Kidney (tissue), 14 donors: ENCODE measurements around the gene KCNA1. TPM values are rescaled to one million over a fixed set of nuclear protein-coding genes. Genes with fewer than 3 reads are reported as not detected.

Experiments used
- DNase-seq, 5 donors: peaks; one replicate each; pipeline ENCODE4 v3.0.0-alpha.2; 2013 to 2020
- FAIRE-seq: peaks from 2 replicates; lab custom pipeline; 2012; peaks lifted over from hg19 to GRCh38; lab: Jason Lieb, UNC
- H3K27ac ChIP-seq, 2 donors: one replicate each; pipeline ENCODE4 v1.7.0; 2013; ENCODE audit warnings: low read depth in 2 of 2, low read length in 2 of 2, inconsistent platforms in 1 of 2
- H3K27me3 ChIP-seq: one replicate; pipeline ENCODE4 v1.7.1; 2013; ENCODE audit warnings: low read length, inconsistent platforms; ENCODE audit not compliant: control insufficient read depth, insufficient read depth
- H3K36me3 ChIP-seq, 3 donors: one replicate each; pipeline versions ENCODE4 v1.7.0 to v1.7.1; 2013; ENCODE audit warnings: low read length in 3 of 3, control low read depth in 1 of 3, inconsistent platforms in 1 of 3; ENCODE audit not compliant: insufficient read depth in 3 of 3, control insufficient read depth in 2 of 3
- H3K4me1 ChIP-seq, 3 donors: one replicate each; pipeline versions ENCODE4 v1.7.0 to v1.7.1; 2013; ENCODE audit warnings: low read length in 3 of 3, inconsistent platforms in 1 of 3, low read depth in 1 of 3; ENCODE audit not compliant: control insufficient read depth in 2 of 3, insufficient read depth in 2 of 3
- H3K4me3 ChIP-seq, 3 donors: one replicate each; pipeline versions ENCODE4 v1.7.0 to v1.8.1; 2013; ENCODE audit warnings: low read length in 3 of 3, control low read depth in 1 of 3, inconsistent platforms in 1 of 3
- H3K9ac ChIP-seq, 3 donors: one replicate each; pipeline versions ENCODE4 v1.7.0 to v1.7.1; 2013; ENCODE audit warnings: low read length in 3 of 3, control low read depth in 1 of 3, inconsistent platforms in 1 of 3
- H3K9me3 ChIP-seq, 3 donors: one replicate each; pipeline versions ENCODE4 v1.7.0 to v1.7.1; 2013; ENCODE audit warnings: low read length in 3 of 3, control low read depth in 1 of 3, inconsistent platforms in 1 of 3; ENCODE audit not compliant: control insufficient read depth in 2 of 3, insufficient read depth in 1 of 3
- CTCF ChIP-seq: IDR thresholded peaks from 3 replicates; pipeline ENCODE4 v1.5.1; 2012; ENCODE audit warnings: mild to moderate bottlenecking, moderate library complexity, borderline replicate concordance; ENCODE audit not compliant: insufficient read depth; ENCODE audit errors: extremely low read depth
- intact Hi-C: fragments of 100-400 bp; cut with DNase I; formaldehyde crosslinking; loops from one replicate; pipeline ENCODE4 v1.11.1; 2022
- polyA plus RNA-seq: library from polyadenylated mRNA; stranded (reverse); fragments of 350-450 nt; fragmentation: Illumina TruSeq; extraction: RNeasy Lipid Tissue Mini Kit (QIAGEN cat#74804); gene quantifications from one replicate; pipeline ENCODE4 v1.2.3, GENCODE V29; 2014; ENCODE audit warnings: low read depth, low replicate concordance; ENCODE audit not compliant: insufficient read depth
- total RNA-seq: library from RNA; stranded (reverse); fragmentation: NEBNext Ultra II Directional; extraction: Animal tissue kit (Norgen Biotek cat#: 25700); gene quantifications from one replicate; pipeline ENCODE4 v1.2.1, GENCODE V29; 2021
- donor health status: control.
- donor health status: control.
- donor health status: control.
- donor health status: control.
- donor health status: control.
- donor health status: DM: yes; HTN: yes; CAD: no.
- donor health status: Normal renal cell carcinoma (clear cell type).

KCNA1 gene
- total and polyA plus RNA-seq, 2 donors from 2014 or later, result not detected

GRCh38 chr12:4934407-4935035 is 24.8 kb downstream of the KCNA1 start:
- Histone ChIP-seq H3K27me3 (no peaks in the 10 kb centered on the region), H3K4me3 (no peak overlapping the region), H3K27ac (no peak overlapping the region), H3K9me3 (no peaks in the 10 kb centered on the region), H3K36me3 (no peaks in the 10 kb centered on the region), H3K4me1 (no peaks in the 10 kb centered on the region), H3K9ac (no peak overlapping the region)
- FAIRE-seq (no peak), DNase-seq (no peak)
- intact Hi-C loops, result no loop called here
- no peak for TF ChIP-seq CTCF

- TF ChIP-seq CTCF, result no peak
- FAIRE-seq (no peak), DNase-seq (no peak)
- H3K4me3 ChIP-seq, result no peak overlapping the region
- H3K27me3 ChIP-seq, result no peaks in the 10 kb centered on the region
- H3K9ac ChIP-seq, result no peak overlapping the region
- no peak overlapping the region for H3K27ac ChIP-seq
- intact Hi-C loops, result no loop called here
- H3K4me1 ChIP-seq, result no peaks in the 10 kb centered on the region
- H3K36me3 ChIP-seq, result no peaks in the 10 kb centered on the region
- no peaks in the 10 kb centered on the region for H3K9me3 ChIP-seq
Measured at GRCh38 chr12:4938900-4939299, 29.2 kb downstream of the KCNA1 start.

- Histone ChIP-seq H3K27ac (no peak overlapping the region), H3K27me3 (no peaks in the 10 kb centered on the region), H3K4me1 (no peaks in the 10 kb centered on the region), H3K36me3 (no peaks in the 10 kb centered on the region), H3K9ac (no peak overlapping the region), H3K4me3 (no peak overlapping the region), H3K9me3 (no peaks in the 10 kb centered on the region)
- FAIRE-seq (no peak), DNase-seq (no peak)
- intact Hi-C loops, result no loop called here
- TF ChIP-seq CTCF, result no peak
Measured at GRCh38 chr12:4939418-4940023, 29.8 kb downstream of the KCNA1 start.
